IMR-90 (cell line): Measurements from ENCODE around the gene PHIP.

Experiments used
- BHLHE40 ChIP-seq: fragments of 150-350 bp; IDR thresholded peaks from 2 replicates; pipeline ENCODE4 v1.6.1; 2016; ENCODE audit warnings: mild to moderate bottlenecking, low read depth, low read length
- CEBPB ChIP-seq: IDR thresholded peaks from 2 replicates; pipeline ENCODE4 v1.6.1; 2012; ENCODE audit warnings: low read depth, low read length, improper control_type of control experiment
- CTCF ChIP-seq: conservative IDR thresholded peaks from 2 replicates; pipeline ENCODE4 v1.5.1; 2012; ENCODE audit warnings: mild to moderate bottlenecking, low read depth, low read length, improper control_type of control experiment
- FOS ChIP-seq: fragments of 150-350 bp; IDR thresholded peaks from 2 replicates; pipeline ENCODE4 v1.6.1; 2016; ENCODE audit warnings: low read depth, low read length
- MXI1 ChIP-seq: IDR thresholded peaks from 2 replicates; pipeline ENCODE4 v1.6.1; 2012; ENCODE audit warnings: low read depth, mild to moderate bottlenecking, low read length, moderate library complexity, borderline replicate concordance
- POLR2A ChIP-seq: IDR thresholded peaks from 2 replicates; pipeline ENCODE4 v1.6.1; 2012; ENCODE audit warnings: mild to moderate bottlenecking, low read depth, low read length
- RAD21 ChIP-seq: IDR thresholded peaks from 2 replicates; pipeline ENCODE4 v1.6.1; 2012; ENCODE audit warnings: low read length, improper control_type of control experiment
- RCOR1 ChIP-seq: IDR thresholded peaks from 2 replicates; pipeline ENCODE4 v1.6.1; 2012; ENCODE audit warnings: mild to moderate bottlenecking, low read length, improper control_type of control experiment; ENCODE audit not compliant: insufficient replicate concordance
- RFX5 ChIP-seq: IDR thresholded peaks from 2 replicates; pipeline ENCODE4 v1.8.0; 2012; ENCODE audit warnings: low read depth, mild to moderate bottlenecking, low read length, moderate library complexity
- SMC3 ChIP-seq: fragments of 150-350 bp; IDR thresholded peaks from 2 replicates; pipeline ENCODE4 v1.6.1; 2016; ENCODE audit warnings: low read depth, mild to moderate bottlenecking, antibody characterized with exemption, low read length, moderate library complexity
- TF ChIP-seq, protein P1 (sequence below): fragments of 150-350 bp; IDR thresholded peaks from 2 replicates; pipeline ENCODE4 v1.6.1; 2017; ENCODE audit warnings: mild to moderate bottlenecking, antibody characterized with exemption, low read length, low read depth
- TF ChIP-seq, protein P2 (sequence below): fragments of 150-350 bp; IDR thresholded peaks from 2 replicates; pipeline ENCODE4 v1.6.1; 2016; ENCODE audit warnings: low read depth, mild to moderate bottlenecking, low read length, moderate library complexity, borderline replicate concordance

GRCh38 chr6:79066330-79066729 lies 11.7 kb downstream of the PHIP start:
- no peak for TF ChIP-seq CTCF
- no peak for TF ChIP-seq SMC3
- no peak for TF ChIP-seq POLR2A
- no peak for TF ChIP-seq MXI1
- no peak for TF ChIP-seq FOS
- TF ChIP-seq CEBPB = no peak
- TF ChIP-seq, protein P1, sequence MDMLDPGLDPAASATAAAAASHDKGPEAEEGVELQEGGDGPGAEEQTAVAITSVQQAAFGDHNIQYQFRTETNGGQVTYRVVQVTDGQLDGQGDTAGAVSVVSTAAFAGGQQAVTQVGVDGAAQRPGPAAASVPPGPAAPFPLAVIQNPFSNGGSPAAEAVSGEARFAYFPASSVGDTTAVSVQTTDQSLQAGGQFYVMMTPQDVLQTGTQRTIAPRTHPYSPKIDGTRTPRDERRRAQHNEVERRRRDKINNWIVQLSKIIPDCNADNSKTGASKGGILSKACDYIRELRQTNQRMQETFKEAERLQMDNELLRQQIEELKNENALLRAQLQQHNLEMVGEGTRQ = no peak
- TF ChIP-seq, protein P2, sequence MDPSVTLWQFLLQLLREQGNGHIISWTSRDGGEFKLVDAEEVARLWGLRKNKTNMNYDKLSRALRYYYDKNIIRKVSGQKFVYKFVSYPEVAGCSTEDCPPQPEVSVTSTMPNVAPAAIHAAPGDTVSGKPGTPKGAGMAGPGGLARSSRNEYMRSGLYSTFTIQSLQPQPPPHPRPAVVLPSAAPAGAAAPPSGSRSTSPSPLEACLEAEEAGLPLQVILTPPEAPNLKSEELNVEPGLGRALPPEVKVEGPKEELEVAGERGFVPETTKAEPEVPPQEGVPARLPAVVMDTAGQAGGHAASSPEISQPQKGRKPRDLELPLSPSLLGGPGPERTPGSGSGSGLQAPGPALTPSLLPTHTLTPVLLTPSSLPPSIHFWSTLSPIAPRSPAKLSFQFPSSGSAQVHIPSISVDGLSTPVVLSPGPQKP = no peak
- TF ChIP-seq BHLHE40 = no peak
- TF ChIP-seq RCOR1 = no peak
- TF ChIP-seq RFX5 = no peak
- TF ChIP-seq RAD21 = no peak
